ENCODE results near the gene CD99.

DNA sequence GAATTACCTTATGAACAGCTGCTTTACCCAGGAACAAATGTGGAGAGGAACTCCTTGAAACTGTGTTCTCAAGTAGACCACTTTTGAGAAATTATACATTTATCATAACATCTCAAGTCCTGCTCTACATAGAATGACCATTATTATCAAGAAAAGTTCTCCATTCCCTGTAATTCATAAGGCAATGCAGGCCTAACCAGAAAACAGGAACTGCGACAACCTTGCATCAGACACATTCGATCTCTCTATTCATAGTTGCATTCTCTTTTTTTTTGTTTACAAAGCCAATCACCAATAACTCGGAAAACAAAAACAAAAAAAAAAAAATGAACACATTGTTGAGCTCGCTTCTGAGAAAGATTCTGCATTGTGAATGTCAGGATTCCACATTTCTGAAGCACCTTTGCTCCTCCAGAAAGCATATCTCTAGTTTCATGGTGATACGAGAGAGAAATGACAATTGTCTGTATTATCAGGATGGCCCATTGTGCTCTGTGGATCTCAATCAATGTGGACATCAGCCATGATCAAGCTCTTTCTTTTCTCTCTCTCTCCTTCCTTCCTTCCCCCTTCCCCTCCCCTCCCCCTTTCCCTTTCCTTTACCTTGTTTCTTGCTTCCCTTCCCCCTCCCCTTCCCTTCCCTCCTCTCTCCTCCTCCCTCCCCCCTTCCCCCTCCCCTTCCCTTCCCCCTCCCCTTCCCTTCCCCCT, 32.4 kb upstream of the CD99 start:
- TF ChIP-seq, protein P1, sequence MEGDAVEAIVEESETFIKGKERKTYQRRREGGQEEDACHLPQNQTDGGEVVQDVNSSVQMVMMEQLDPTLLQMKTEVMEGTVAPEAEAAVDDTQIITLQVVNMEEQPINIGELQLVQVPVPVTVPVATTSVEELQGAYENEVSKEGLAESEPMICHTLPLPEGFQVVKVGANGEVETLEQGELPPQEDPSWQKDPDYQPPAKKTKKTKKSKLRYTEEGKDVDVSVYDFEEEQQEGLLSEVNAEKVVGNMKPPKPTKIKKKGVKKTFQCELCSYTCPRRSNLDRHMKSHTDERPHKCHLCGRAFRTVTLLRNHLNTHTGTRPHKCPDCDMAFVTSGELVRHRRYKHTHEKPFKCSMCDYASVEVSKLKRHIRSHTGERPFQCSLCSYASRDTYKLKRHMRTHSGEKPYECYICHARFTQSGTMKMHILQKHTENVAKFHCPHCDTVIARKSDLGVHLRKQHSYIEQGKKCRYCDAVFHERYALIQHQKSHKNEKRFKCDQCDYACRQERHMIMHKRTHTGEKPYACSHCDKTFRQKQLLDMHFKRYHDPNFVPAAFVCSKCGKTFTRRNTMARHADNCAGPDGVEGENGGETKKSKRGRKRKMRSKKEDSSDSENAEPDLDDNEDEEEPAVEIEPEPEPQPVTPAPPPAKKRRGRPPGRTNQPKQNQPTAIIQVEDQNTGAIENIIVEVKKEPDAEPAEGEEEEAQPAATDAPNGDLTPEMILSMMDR (IDR thresholded peaks at IDR 0.05) = no peak
- no peak for TF ChIP-seq POLR2A (IDR thresholded peaks at IDR 0.05)

Data from adrenal gland (tissue), 5 donors.